SU-DHL-6 (cell line): ENCODE results near the gene ACTL8.

Source experiments
- EZH2phosphoT487 ChIP-seq: fragments of 200-600 bp; sonication (generic), shearing (Covaris generic); conservative IDR thresholded peaks from 2 replicates; pipeline ENCODE4 v1.6.1; 2018; ENCODE audit warnings: mild to moderate bottlenecking, antibody characterized with exemption, low read length, moderate library complexity, mixed read lengths
- TF ChIP-seq, protein P1 (sequence below): fragments of 200-600 bp; sonication (generic); IDR thresholded peaks from one replicate; pipeline ENCODE4 v1.5.1; 2017; ENCODE audit warnings: antibody characterized with exemption, mild to moderate bottlenecking, low read length, moderate library complexity; ENCODE audit not compliant: insufficient read depth, poor library complexity, severe bottlenecking

DNA sequence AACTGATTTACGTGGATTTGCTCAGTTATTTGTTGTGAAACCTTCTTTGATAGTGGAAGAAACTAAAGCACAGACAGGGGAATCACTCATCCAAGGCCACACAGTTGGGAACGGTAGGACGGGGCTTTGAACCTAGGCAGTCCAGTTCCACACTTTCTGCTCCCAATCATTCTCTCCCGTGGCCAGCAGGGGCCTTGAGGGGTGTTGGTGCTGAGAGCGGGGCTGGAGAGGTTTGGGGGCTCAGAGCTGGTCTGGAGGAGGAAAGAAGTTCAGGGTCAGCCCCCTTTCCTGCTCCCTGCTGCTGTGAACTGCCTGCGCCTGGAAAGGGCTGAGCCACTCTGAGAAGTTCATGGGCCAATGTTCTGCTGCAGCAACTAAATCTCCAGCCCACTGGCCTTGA is 31.4 kb upstream of the ACTL8 start:
- TF ChIP-seq, protein P1, sequence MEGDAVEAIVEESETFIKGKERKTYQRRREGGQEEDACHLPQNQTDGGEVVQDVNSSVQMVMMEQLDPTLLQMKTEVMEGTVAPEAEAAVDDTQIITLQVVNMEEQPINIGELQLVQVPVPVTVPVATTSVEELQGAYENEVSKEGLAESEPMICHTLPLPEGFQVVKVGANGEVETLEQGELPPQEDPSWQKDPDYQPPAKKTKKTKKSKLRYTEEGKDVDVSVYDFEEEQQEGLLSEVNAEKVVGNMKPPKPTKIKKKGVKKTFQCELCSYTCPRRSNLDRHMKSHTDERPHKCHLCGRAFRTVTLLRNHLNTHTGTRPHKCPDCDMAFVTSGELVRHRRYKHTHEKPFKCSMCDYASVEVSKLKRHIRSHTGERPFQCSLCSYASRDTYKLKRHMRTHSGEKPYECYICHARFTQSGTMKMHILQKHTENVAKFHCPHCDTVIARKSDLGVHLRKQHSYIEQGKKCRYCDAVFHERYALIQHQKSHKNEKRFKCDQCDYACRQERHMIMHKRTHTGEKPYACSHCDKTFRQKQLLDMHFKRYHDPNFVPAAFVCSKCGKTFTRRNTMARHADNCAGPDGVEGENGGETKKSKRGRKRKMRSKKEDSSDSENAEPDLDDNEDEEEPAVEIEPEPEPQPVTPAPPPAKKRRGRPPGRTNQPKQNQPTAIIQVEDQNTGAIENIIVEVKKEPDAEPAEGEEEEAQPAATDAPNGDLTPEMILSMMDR, result no peak
- no peak for TF ChIP-seq EZH2phosphoT487
